CD4-positive, alpha-beta T cell (primary cell): Measurements from ENCODE around the gene YLPM1. TPM values are rescaled to one million over a fixed set of nuclear protein-coding genes. Genes with fewer than 3 reads are reported as not detected.

Source experiments
- ATAC-seq: fragments of 200-7000 bp; cut with Tn5 transposase; one replicate; pipeline ENCODE4 v1.10.0; 2022; ENCODE audit warnings: mild to moderate bottlenecking; ENCODE audit not compliant: poor library complexity
- CTCF ChIA-PET: fragments of 350-600 bp; sonication (Branson Sonifier 250); formaldehyde crosslinking; loops from one replicate; lab custom pipeline; 2021; ENCODE audit warnings: antibody characterized with exemption, inconsistent platforms; lab: Charles Lee
- POLR2A ChIA-PET: fragments of 350-600 bp; sonication (Branson Sonifier 250); formaldehyde crosslinking; loops from one replicate; lab custom pipeline; 2021; ENCODE audit warnings: antibody characterized with exemption, inconsistent platforms; lab: Charles Lee
- DNase-seq, 14 experiments: peaks; one replicate each; pipeline ENCODE4 v3.0.0-alpha.2; 2013 to 2020; ENCODE audit warnings: mixed read lengths in 2 of 14
- H3K27ac ChIP-seq, 2 donors: one replicate each; pipeline versions ENCODE4 v1.5.1 to v1.7.0; 2013; ENCODE audit warnings: low read length in 2 of 2, low read depth in 1 of 2, mild to moderate bottlenecking in 1 of 2
- H3K27me3 ChIP-seq, 2 experiments: 1 replicate in 1 of 2; 2 replicates in 1 of 2; pipeline versions ENCODE4 v1.6.1 to v1.7.0; 2013; ENCODE audit warnings: low read length in 2 of 2, control low read depth in 1 of 2, mild to moderate bottlenecking in 1 of 2, moderate library complexity in 1 of 2; ENCODE audit not compliant: insufficient read depth in 2 of 2, control insufficient read depth in 1 of 2
- H3K36me3 ChIP-seq: one replicate; pipeline ENCODE4 v1.6.1; 2013; ENCODE audit warnings: low read length, control low read depth; ENCODE audit not compliant: insufficient read depth
- H3K4me1 ChIP-seq: one replicate; pipeline ENCODE4 v1.6.1; 2013; ENCODE audit warnings: low read length, control low read depth; ENCODE audit not compliant: insufficient read depth
- H3K4me3 ChIP-seq: one replicate; pipeline ENCODE4 v1.5.1; 2013; ENCODE audit warnings: mild to moderate bottlenecking, low read length, moderate library complexity
- H3K9me3 ChIP-seq, 2 experiments: 1 replicate in 1 of 2; 2 replicates in 1 of 2; pipeline versions ENCODE4 v1.6.1 to v1.7.0; 2013; ENCODE audit warnings: low read length in 2 of 2, mild to moderate bottlenecking in 2 of 2, control low read depth in 1 of 2, moderate library complexity in 1 of 2; ENCODE audit not compliant: control insufficient read depth in 1 of 2, insufficient read depth in 1 of 2
- H3K27ac Mint-ChIP-seq: one replicate; pipeline ENCODE4 v1.8.0; 2020; ENCODE audit warnings: mixed read lengths
- H3K27me3 Mint-ChIP-seq: one replicate; pipeline ENCODE4 v1.8.0; 2021; ENCODE audit warnings: mixed read lengths
- H3K36me3 Mint-ChIP-seq: one replicate; pipeline ENCODE4 v1.8.0; 2021; ENCODE audit warnings: low read depth, mixed read lengths
- H3K4me1 Mint-ChIP-seq: one replicate; pipeline ENCODE4 v1.8.0; 2021; ENCODE audit warnings: low read depth, mixed read lengths
- H3K4me3 Mint-ChIP-seq: one replicate; pipeline ENCODE4 v1.8.0; 2020; ENCODE audit warnings: mild to moderate bottlenecking, mixed read lengths
- H3K9me3 Mint-ChIP-seq: one replicate; pipeline ENCODE4 v1.8.0; 2020; ENCODE audit warnings: mixed read lengths
- CTCF ChIP-seq: fragments of 200-600 bp; IDR thresholded peaks from one replicate; pipeline ENCODE4 v1.8.0; 2022; ENCODE audit warnings: antibody characterized with exemption, mild to moderate bottlenecking
- intact Hi-C, 2 experiments: fragments of 100-400 bp; cut with DNase I in 1 of 2; cut with micrococcal nuclease in 1 of 2; formaldehyde crosslinking; loops; one replicate each; pipeline versions ENCODE4 v1.15.1 to v1.9.0; 2023 to 2025; cut with DNase I, micrococcal nuclease
- total RNA-seq, 174 experiments: library from RNA in 2 of 174; stranded (reverse) in 2 of 174; gene quantifications; one replicate each; pipeline ENCODE4 v1.2.3 and lab custom pipeline; 2021 to 2026

YLPM1 gene
- total RNA-seq, 2 experiments from 2014 or later, result 87.2 to 88.6 TPM

GRCh38 chr14:74838166-74838565, 75.0 kb downstream of the YLPM1 start:
- ATAC-seq, result peak; percentile 76
- peak overlapping the region; percentile 67 to 88 for H3K27ac ChIP-seq
- POLR2A ChIA-PET, result interaction anchor here (0.7 to 3.0 kb wide), 9 partner anchors 16 to 220 kb away, joined by 3 to 26 read pairs (median 6); partner anchors contain the start of genes DLST and YLPM1
- peaks cover 6% of the 10 kb centered on the region for H3K36me3 ChIP-seq
- H3K9me3 Mint-ChIP-seq, result no peaks in the 10 kb centered on the region
- DNase-seq, result peak in 3 of 14 experiments; percentile 57 to 79 (median 59)
- peak overlapping the region; percentile 97 for H3K27ac Mint-ChIP-seq
- H3K27me3 ChIP-seq, result no peaks in the 10 kb centered on the region
- no peaks in the 10 kb centered on the region for H3K9me3 ChIP-seq
- H3K4me3 Mint-ChIP-seq, result peak overlapping the region; percentile 86
- H3K4me1 ChIP-seq, result peaks cover 30% of the 10 kb centered on the region
- no peak for TF ChIP-seq CTCF
- CTCF ChIA-PET, result interaction anchor here (1.3 to 2.9 kb wide), 3 partner anchors 68 to 229 kb away, joined by 3 to 8 read pairs (median 4); no protein-coding TSS in a partner anchor
- peaks cover 44% of the 10 kb centered on the region for H3K36me3 Mint-ChIP-seq
- peaks cover 87% of the 10 kb centered on the region for H3K4me1 Mint-ChIP-seq
- intact Hi-C loops, result loop anchor here in 1 of 2 experiments (10.0 kb wide), 1 partner anchor 73 kb away; the partner anchor contains the start of gene YLPM1
- H3K27me3 Mint-ChIP-seq, result no peaks in the 10 kb centered on the region
- peak overlapping the region; percentile 8 for H3K4me3 ChIP-seq

GRCh38 chr14:74840603-74841030, 77.5 kb downstream of the YLPM1 start:
- Mint-ChIP-seq H3K27me3 (no peaks in the 10 kb centered on the region), H3K9me3 (no peaks in the 10 kb centered on the region), H3K27ac (peak overlapping the region; percentile 97), H3K4me3 (no peak overlapping the region), H3K4me1 (peaks cover 75% of the 10 kb centered on the region), H3K36me3 (peaks cover 31% of the 10 kb centered on the region)
- CTCF ChIA-PET, result interaction anchor here (1.1 kb wide), 1 partner anchor 20 kb away, joined by 3 read pairs; no protein-coding TSS in a partner anchor
- ATAC-seq, result no peak
- intact Hi-C loops, result no loop called here
- TF ChIP-seq CTCF, result no peak
- no peaks in the 10 kb centered on the region for H3K9me3 ChIP-seq
- POLR2A ChIA-PET, result interaction anchor here (1.7 kb wide), 1 partner anchor 77 kb away, joined by 5 read pairs; the partner anchor contains the start of gene YLPM1
- peak in 1 of 14 experiments; percentile 9 for DNase-seq
- peaks cover 3% of the 10 kb centered on the region for H3K36me3 ChIP-seq
- H3K4me3 ChIP-seq, result no peak overlapping the region
- H3K27me3 ChIP-seq, result no peaks in the 10 kb centered on the region
- peak overlapping the region in 1 of 2 donors; percentile 70 for H3K27ac ChIP-seq
- H3K4me1 ChIP-seq, result peaks cover 29% of the 10 kb centered on the region

- ChIA-PET CTCF (interaction anchor here (1.1 to 2.3 kb wide), 2 partner anchors 11 to 19 kb away, joined by 3 to 8 read pairs (median 4); no protein-coding TSS in a partner anchor), POLR2A (interaction anchor here (0.7 to 1.7 kb wide), 2 partner anchors 19 to 78 kb away, joined by 3 to 5 read pairs; partner anchors contain the start of gene YLPM1)
- DNase-seq, result peak in 4 of 14 experiments; percentile 31 to 73 (median 48)
- Histone ChIP-seq H3K36me3 (no peaks in the 10 kb centered on the region), H3K9me3 (no peaks in the 10 kb centered on the region), H3K4me3 (no peak overlapping the region), H3K27ac (peak overlapping the region; percentile 8 to 70), H3K4me1 (peaks cover 24% of the 10 kb centered on the region), H3K27me3 (no peaks in the 10 kb centered on the region)
- intact Hi-C loops, result no loop called here
- Mint-ChIP-seq H3K4me3 (peak overlapping the region; percentile 59), H3K27me3 (no peaks in the 10 kb centered on the region), H3K9me3 (no peaks in the 10 kb centered on the region), H3K27ac (peak overlapping the region; percentile 97), H3K4me1 (peaks cover 66% of the 10 kb centered on the region), H3K36me3 (peaks cover 28% of the 10 kb centered on the region)
- ATAC-seq, result peak; percentile 47
- no peak for TF ChIP-seq CTCF
Observed at GRCh38 chr14:74841230-74842207, 78.4 kb downstream of the YLPM1 start.
